Fibroblast of skin of right biceps (primary cell): ENCODE results near the gene EVC.

Source experiments
- DNase-seq: peaks from one replicate; pipeline ENCODE4 v3.0.0-alpha.2; 2013

The EVC gene

DNA sequence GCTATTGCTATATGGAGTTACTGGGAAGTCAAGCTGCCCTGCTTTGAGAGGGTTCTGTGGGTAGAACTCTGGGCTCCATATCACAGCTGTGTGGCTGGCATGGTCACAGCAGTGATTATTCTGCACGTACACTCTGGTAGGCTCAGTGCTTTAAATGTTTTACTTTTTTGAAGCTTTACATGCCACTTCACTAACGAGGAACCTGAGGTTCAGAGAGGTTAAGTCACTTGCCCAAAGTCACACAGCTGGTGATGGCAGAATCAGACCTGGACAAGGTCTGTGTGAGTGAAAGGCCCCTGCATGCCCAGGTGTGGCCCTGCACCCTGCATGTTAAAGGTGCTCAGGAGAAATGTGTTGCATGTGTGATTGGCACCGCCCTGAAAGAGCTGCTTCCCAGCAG lies 24.5 kb downstream of the EVC start:
- DNase-seq = no peak

DNA sequence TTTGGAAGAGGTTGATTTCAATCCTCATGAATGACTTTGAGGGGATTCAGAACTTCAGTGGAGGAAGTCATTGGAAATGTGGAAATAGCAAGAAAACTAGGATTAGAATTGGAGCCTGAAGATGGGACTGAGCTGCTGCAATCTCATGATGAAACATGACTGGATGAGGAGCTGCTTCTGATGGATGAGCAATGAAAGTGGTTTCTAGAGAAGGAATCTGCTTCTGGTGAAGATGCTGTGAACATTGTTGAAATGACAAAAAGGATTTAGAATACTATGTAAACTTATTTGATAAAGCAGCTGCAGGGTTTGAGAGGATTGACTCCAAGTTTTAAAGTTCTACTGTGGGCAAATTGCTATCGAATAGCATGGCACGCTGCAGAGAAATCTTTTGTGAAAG lies 27.1 kb downstream of the EVC start:
- DNase-seq = no peak

DNA sequence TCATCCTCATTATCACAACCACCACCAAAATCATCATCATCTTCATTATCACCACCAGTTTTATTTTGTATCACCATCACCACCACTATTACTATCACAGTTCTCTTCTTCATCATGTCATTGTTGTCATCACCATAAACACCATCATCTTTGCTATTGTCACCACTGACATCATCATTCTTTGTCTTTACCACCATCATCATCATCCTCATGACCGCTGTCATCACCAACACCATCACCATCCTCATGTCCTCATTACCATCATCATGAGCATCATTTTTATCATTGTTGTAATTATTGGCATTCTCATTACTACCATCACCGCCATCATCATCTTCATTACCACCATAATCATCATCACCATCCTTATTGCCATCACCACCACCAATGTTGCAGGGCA lies 31.4 kb downstream of the EVC start:
- DNase-seq = no peak

DNA sequence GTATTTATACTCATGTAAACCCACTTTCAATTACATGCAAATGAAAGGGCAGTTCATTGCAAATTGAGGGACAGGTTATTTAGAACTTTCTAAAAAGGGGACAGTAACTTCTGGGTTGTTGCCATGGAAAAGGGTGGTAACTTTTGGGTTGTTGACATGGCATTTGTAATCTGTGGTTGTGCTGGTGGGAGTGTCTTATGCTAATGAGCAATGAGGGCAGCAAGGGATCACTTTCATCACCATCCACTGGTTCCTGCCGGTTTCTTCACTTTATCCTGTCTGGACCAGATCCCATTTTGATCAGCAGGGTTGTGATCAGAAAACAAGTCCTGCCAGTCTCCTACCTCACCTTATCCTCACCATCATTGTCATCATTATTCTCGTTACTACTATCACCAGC lies 32.0 kb downstream of the EVC start:
- no peak for DNase-seq

DNA sequence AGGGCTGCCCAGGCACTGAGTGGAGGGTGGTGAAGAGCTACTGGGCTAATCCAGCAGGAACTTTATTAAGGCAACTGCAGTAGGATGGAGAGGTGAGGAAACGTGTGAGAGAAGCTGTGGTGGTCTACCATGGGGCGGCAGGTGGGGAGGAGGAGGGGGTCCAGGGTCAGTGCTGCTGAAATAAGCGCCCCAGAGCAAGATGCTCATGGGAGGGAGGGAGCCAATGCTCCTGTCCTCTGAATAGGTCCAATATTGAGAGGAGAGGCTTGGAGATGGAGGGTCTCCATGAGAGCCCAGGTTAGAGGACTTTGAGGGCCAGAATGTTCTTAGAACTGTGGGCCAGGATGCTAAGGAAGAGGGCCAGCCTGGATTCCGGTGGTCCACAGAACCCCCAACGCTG lies 35.2 kb downstream of the EVC start:
- no peak for DNase-seq

DNA sequence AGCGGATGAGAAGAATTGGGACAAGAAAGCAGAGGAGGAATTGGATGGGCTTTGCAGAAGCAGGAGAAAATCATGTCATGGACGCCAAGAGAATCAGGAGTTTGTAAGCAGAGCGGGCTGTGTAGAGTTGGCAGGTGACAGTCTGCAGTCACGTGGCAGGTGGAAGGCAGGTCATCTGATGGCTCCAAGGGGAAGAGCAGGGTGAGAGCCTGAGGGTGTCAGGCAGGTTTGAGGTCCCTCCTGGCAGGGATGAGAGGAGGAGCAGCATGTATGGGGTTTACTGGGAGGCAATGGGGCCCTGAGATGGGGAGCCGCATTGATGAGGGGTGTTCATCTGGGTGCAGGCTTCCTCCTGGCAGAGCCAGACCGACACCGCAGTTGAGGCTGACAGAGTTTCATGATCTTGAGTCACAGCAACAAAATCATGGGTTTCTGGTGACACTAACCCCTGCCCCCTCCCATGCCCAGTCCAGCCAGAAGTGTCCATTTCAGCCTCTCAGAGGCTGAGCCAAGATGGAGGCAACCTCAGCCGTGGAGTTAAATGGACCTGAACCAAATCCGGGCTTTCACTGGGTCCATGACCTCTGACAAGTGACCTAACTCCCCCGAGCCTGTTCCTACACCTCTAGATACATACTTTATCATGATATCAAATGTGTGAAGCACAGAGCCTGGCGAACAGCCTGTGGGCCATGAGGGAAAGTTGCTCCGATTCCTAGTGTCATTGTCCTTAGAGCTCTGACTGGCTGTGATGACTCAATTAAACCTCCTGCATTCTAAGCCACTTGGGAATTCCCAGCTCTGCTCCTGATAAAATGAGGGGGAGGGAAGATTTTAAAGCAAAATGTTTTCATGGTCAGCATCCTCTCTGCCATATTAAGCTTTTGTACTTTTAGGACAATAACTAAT lies 36.1 kb downstream of the EVC start:
- peak; percentile 72 for DNase-seq

DNA sequence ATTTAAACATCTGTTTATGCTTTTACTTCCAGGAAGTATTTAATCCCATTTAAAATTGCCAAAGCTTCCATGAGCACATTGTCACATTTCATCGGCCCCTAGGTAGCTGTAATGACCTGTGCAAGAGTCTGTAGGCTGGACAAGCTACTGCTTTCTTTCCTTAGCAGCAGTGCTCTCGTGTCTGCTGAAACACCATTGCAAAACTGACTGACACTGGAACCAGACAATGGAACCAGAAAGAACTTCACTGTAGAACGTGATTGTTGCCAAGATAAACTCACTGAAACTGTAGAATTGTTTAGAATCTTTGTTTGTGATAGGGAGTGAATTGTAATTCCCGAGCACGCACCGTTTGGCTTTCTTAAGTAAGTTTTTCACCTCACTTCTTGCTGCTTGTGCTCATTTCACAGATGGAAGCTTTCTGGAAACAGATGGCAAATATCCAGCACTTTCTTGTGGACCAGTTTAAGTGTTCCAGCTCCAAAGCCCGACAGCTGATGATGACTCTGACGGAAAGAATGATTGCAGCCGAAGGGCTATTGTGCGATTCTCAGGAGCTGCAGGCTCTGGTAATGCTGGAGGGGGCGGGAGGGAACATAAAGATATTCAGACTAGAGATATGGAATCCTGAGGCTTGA lies 36.9 kb downstream of the EVC start:
- DNase-seq = peak; percentile 92

DNA sequence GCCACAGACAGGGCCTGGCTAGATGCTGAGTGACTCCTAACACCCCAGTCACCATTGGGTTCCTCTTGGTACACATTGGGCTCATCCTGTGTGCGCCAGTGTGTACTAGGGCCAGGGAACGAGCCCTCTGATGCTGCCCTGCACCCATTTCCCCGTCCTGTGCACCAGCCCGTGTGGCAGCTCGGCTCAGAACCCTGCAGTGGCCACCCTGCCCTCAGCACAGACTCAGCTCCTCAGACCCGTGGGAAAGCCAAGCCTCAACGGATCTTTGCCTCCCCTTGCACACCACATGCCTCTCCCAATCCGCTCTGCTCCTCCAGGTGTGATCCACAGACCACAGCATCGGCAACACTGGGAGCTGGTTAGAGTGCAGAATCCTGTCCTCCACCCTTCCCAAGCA lies 38.6 kb downstream of the EVC start:
- DNase-seq = no peak

DNA sequence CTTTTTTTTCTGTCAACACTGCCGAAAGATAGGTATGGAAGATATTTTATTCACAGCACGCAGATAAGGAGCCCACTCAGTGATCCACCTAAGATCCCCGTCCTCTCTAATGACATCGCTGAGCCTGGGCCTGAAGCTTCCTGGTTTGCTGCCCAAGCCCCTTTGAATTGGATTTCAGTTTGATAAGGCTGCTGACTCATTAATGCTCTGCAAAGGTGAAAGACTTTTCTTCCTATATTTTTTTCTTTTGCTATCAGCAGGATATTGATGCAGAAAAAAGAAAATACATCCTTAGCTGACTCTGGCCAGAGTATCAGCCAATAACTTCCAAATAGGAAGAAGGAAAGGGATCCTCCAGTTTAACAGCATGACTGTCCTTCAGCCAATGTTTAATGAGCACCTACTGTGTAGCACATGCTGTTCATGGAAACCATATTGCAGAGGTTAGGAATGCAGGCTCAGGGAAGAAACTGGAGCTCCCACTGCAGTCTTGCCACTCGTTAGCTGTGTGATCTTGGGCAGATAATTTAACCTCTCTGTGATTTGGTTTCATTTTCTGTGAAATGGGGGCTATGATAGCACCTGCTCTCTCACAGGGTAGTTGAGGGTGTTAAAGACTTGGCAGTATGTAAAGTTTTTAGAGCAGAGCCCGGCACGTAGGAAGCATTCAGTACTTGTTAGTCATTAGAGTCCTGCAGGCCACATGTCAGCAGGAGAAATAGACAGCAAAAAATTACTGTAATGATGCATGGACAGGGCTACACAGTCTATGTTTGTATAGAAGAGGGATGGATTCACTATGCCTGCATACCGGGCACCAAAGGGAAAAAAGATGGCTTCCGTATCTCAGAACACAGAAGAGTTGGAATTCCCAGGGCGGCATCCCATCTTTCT lies 39.3 kb downstream of the EVC start:
- DNase-seq = peak; percentile 79

DNA sequence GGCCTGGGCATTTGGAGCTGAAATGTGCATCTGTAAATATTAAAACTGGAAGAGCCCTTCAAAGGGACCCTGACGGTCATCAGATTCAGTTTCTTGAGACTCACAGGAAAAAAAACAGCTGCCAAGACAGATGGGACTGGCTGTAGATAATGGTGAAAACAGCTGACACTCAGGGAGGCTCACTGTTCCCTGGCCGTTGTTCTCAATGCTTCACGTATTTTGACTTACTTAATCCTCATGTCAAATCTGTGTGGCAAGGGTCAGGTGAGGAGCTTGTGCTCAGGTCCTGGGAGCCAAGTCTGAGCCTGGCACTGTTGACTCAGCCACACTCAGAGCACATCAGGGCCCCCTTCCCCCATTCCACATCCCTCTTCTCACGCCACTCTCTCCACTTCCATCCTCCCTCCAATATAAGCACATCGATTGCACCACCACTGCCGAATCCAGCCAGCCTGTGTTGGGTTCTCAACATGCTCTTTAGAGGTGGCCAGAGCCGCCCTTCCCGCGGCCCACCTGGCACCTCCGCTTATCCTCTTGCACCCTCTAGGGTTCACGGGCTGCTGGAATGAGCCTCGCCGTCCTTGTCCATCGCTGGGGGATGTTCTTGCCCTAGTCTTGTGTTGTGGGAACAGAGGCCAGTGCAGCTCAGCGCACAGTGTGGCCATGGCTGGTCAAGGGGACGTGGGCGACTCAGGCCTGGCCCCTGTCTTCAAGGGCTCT lies 40.1 kb downstream of the EVC start:
- DNase-seq = peak; percentile 47

DNA sequence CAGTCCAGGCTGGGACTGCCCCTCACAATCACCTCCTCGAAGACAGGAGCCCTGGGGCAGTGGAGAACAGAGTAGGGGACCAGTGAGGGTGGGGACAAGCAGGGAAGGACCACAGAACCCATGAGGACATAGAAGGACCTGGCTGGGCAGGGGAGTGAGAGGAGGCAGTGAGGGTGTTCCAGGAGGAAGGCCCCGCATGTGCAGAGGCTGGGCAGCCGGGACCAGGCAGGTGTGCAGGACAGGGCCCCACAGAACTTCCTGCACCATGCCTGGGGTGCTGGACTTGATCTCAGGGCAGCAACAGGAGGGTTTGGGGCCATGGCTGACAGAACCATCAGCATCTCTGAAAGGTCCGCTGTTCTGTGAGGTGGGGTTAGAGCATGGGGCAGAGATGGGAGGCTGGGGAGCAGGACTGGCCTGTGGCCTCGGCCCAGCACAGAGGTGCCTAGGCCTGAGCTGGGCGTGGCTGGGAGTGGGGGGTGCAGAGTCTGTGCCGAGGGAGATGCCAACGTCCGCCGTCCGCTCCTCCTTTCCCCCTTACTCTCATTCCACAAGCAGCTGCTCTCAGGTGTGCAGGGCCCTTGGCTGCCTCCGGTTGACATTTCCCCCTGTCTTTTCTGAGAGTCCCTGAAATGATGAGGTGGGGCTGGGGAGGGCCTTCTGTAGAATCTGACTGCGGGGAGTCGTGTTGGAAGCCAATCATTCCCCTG lies 40.8 kb downstream of the EVC start:
- DNase-seq = no peak

DNA sequence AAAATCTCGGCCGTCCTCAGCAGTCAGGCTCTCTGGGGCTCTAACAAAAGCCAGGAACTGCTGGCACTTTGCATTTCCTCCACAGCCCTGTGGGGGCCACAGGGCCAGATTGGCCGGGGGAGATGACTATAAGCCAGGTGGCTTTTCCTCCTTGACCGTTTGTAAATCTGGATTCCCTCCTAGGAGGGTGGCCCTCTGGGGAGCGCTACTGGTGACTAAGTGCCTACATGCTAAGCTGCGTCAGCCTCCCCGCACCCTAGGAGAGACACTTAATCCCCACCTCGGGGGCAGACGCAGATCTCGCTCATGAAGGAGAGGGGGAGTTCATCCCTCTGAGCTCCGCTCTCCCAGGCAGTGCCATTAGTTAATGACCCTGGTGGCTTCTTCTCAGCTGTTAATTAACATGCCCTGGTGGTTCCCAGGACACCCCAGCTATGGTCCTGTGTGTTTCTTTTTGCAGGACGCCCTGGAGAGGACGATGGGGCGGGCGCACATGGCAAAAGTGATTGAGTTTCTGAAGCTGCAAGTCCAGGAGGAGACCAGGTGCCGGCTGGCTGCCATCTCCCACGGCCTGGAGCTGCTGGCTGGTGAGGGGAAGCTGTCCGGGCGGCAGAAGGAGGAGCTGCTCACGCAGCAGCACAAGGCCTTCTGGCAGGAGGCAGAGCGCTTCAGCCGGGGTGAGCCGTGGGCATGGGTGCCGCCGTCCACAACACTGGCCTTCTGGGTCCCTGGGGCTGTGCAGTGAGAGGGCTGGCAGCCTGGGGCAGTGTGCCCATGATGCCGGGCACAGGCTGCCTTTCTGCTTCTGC lies 41.6 kb downstream of the EVC start:
- DNase-seq = peak; percentile 58

DNA sequence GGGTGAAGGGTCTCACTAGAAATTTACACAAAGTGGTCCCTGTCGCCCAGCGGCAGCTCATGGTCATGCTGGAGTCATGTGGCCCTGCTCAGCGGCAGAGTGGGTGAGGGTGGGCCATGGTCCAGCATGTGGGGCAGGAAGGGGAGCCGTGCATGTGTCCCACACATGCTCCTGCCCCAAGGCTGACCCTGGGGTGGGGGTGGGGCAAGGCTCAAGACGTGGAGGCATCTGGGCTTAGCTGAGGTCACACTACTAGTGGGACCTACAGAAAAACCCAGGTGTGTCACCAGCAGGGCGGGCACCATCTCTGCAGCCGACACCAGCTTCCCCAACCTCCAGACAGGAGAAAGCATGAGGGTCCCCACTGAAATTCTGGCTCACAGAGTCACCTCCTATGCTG lies 42.4 kb downstream of the EVC start:
- no peak for DNase-seq

DNA sequence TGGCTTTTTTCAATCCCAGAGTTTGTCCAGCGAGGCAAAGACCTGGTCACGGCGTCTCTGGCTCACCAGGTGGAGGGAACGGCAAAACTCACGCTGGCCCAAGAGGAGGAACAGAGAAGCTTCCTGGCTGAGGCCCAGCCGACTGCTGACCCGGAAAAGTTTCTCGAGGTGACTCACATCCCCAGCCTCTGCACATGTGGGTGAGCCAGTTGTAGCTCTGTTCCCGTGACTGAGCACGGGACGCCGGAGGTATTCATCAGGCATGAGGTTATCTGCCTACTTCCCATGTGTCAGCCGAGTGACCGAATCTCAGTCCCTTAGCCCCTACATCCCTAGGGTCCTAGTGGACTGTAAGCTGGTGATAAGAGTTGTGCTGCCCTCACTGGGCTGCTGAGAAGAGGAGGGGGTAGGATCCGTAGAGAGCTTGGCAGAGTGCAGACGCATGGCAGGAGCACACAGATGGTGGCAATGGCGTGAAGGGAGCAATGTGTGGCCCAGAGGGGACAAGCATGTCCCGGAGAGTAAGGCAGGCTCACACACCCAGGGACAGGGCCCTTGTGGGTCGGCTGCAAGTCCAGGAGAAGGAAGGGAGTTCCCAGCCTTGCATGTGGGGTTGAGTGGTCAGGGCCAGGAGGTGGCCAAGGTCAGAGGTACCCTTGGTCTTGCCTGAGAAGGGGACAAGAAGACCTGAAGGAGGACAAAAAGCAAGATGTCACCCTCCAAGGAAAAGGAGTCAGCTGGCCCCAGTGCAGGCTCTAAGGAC lies 42.9 kb downstream of the EVC start:
- DNase-seq = peak; percentile 79

DNA sequence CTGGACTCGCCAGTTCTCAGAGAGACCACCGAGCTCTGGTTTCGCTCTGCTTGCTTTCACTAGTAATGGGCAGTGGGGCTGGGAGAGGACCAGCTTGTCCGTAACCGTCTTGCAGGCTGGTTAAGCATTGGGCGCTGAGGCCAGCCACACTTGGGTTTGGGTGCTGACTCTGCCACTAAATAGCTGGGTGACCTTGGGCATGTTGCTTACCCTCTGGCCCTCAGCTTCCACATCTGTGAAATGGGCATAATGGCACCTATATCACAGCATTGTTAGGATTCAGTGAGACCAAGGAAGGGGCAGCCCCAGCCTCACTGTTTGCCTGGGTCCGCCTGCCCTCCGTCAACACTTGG lies 43.5 kb downstream of the EVC start:
- no peak for DNase-seq

DNA sequence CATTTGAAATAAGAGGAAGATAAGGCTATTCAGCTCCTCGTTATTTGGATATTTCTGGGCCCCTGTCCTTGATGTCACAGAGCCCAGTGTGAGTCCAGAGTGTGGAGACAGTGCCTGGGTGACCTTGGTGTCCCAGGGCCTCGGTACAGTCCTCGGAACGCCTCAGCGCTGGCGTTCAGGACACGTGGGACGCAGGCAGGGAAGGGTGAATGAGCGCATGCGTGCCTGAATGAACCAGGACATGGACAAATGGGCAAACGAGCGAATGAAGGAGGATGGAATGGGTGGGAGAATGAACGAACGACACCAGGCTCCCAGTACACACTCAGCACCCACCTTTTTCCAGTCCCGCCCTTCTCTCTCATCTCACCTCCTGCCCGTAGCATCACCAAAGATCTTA lies 44.2 kb downstream of the EVC start:
- DNase-seq = no peak

DNA sequence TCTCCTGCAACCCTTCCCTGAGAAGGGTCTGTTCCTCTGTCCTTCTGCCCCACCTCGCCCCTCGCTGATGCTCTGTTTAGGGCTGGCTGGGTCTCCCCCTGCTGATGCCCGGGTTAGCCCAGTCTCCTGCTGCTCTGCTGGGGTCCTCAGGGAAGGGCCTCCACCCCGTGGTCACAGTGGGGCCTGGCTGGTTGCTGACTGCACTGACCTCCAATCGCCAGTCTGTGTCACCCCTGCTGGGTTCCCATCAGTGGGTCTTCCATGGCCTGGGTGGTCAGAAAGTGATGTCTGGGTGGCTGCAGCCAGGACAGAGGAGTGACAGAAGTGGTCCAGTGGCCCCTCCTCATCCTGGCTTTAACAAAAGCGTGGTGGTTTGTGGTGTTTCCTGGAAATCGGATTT lies 44.7 kb downstream of the EVC start:
- DNase-seq = no peak

DNA sequence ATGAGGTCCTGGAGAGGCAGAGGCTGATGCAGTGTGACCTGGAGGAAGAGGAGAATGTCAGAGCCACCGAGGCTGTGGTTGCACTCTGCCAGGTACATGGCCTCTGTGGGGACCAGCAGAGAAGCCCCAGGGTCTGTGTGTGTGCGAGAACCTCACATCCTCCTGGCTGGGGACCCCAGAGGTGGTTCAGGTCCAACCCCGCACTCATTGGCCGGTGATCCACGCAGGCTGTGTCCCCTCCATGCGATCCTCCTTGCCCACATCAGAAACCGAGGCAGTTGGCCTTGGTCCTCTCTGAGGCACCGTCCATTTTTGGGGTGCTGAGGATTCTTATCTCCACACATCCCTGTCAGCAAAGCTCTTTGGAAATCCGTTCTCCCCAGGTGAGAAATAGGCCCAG lies 45.3 kb downstream of the EVC start:
- no peak for DNase-seq

DNA sequence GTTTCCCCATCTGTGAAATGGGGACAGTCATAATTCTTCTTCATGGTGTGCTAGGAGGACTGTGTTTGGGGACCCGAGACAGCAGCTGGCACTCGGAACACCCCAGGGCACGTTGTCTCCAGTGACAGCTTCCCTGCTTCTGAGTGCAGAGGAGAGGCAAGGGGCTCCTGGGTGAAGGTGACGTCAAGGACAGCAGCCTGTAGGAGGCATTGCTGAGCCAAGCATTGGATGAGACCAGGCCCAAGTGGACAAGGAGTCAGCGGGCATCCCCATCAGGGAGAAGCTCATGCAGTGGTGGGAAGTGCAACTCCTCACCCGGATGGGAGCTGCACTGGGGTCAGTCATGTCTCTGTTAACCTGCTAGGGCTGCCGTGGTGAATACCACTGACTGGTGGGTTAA lies 46.1 kb downstream of the EVC start:
- no peak for DNase-seq

DNA sequence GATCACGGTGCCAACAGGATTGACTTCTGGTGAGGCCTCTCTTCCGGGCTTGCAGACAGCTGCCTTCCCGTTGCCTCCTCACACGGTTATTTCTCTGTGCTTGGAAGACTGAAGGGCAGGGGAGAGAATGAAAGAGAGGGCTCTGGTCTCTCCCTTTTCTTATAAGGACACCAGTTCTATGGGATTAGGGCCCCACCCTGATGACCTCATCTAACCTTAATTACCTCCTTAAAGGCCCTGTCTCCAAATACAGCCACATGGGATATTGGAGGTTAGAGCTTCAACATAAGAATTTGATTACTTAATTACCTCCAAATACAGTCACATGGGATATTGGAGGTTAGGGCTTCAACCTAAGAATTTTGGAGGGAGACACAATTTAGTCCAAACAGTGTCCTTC lies 46.5 kb downstream of the EVC start:
- no peak for DNase-seq

DNA sequence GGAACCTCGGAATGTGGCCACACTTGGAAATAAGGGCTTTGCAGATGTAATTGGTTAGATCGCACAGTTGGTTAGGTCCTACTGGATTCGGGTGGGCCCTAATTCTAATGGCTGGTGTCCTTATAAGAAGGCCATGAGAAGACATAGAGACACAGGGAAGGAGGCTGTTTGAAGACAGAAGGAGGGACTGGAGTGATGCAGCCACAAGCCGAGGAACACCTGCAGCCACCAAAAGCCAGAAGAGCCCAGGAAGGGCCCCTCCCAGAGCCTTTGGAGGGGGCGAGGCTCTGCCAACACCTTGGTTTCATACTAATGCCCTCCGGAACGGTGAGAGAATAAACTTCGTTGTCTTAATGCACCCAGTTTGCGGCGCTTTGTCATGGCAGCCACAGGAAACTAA lies 47.0 kb downstream of the EVC start:
- DNase-seq = no peak
